SK-MEL-5 (cell line): ENCODE data around the gene TUB. TPM values are rescaled to one million over a fixed set of nuclear protein-coding genes. Genes with fewer than 3 reads are reported as not detected.
A peak's percentile ranks its signal among the peaks of the same experiment; 100 is the strongest.

Source experiments
- DNase-seq: peaks from one replicate; pipeline ENCODE4 v3.0.0-alpha.2; 2016; ENCODE audit warnings: low read depth, low spot score
- in situ Hi-C: cut with HindIII; loops from 2 replicates; pipeline ENCODE4 v1.10.0; 2016; ENCODE audit warnings: low sequenced_read_pairs, high pct_unique_total_duplicates, low pct_unique_long_range_greater_than_20kb
- total RNA-seq: library from RNA; depleted of rRNA; stranded (reverse); fragments of >200 nt; shearing (Covaris generic); gene quantifications from 2 replicates; pipeline ENCODE4 v1.2.3, GENCODE V29; 2014

The TUB gene
- total RNA-seq, 1 experiment from 2014 or later, result 10.4 TPM

DNA sequence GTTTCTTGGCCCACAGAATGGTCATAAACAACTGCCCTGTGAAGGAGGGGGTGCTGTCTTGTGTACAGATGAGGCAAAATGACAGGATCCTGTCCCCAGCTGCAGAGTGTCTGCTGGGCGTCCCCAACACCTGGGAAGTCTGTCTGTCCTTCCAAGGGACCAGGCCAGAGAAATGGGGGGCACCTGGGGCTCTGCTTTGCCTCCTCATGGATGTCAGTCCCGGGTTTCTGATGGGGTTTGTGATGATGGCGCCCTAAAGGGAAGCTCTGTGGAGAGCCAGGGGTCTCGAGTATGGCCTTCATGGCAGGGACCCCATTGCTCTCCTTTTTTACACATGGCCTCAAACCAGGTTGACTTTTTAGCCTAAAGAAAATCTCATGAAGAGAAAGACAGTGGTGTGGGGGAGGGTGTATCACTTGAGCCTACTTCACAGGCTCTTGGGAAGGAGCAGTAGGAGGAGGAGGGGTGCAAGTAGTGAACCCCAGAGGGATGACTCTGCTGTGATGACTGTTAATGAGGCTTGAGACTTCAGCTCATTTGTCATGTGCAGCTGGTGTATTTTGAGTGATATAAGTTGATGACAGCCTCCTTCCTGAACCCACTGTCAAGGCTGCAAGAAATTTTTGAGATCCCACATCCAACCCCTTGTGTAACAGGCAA lies 40.6 kb upstream of the TUB start:
- in situ Hi-C loops, result no loop called here
- no peak for DNase-seq

DNA sequence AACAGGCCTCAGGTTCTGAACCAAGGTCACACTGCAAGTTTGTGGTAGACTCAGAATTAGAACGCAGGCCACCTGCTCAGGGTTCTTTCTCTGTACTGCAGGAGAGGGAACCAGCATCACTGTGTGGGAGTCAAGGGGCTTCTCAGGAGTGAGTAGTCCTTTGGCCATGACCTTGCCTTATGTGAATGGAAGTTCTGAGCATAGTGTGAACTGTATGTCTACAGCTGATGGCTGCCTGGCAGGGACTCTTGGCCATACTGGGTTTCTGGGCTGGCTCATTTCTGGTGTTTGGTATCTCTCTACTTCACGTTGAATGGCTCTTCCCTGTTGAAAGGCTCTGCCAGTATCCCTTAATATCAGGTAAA lies 40.1 kb upstream of the TUB start:
- in situ Hi-C loops, result no loop called here
- DNase-seq, result no peak

- in situ Hi-C loops, result no loop called here
- DNase-seq, result no peak
Measured at GRCh38 chr11:8041576-8041975, 39.4 kb upstream of the TUB start.

DNA sequence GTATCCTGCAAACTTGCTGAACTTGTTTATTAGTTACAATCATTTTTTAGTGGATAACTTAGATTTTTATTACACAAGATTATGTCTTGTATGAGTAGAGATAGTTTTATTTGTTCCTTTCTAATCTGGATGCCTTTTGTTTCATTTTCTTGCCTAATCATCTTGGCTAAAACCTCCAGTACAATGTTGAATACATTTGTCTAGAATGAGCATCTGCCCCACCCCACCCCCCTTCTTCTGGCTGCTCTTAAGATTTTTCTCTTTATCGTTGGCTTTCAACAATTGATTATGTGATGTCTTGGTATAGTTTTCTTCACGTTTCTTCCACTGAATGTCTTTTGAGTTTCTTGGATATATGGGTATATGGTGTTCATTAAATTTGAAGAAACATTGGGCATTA lies 37.3 kb upstream of the TUB start:
- no peak for DNase-seq
- in situ Hi-C loops, result no loop called here

DNA sequence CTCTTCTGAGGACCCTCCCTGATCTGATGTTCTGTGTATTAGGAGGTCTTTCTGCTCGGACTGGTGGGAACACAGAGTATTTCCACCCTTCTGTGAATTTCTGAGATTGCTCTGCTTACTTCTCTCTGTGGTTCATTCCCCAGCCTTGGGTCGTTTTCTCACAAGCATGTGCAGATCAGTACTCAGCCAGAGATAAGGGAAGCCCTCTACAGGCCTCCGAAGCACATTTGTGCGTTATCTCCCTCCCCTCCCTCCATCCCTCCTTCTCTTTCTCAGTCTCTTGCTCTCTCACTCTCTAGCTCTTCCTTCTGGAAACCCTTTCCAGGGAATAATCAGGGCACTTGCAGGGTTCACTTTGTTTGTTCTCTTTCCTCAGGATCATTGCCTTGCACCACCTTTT lies 35.2 kb upstream of the TUB start:
- no peak for DNase-seq
- in situ Hi-C loops, result no loop called here

- in situ Hi-C loops, result no loop called here
- DNase-seq, result no peak
Measured at GRCh38 chr11:8047382-8047781, 33.6 kb upstream of the TUB start.

DNA sequence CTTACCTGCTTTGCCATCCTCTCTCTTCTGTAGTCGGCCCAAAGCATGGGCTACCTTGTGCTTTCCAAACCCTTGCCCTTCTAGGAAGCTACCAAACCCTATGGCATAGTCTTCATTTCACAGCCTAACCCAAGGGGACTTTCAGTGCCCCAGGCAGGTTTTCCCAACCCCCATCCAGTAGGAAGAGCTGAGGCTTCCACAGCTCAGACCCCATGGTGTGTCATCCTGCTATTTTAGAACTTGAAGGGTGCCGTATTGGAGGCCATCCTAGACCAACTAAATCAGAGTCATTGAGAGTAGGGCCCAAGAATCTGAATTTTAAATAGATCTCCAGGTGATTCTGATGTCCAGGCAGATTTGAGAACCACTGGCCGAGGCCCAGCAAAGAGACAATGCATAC lies 31.9 kb upstream of the TUB start:
- in situ Hi-C loops, result no loop called here

GRCh38 chr11:8055091-8055835 lies 25.7 kb upstream of the TUB start:
- in situ Hi-C loops, result no loop called here
- DNase-seq, result peak; percentile 20

More for the DNA sequence above, 31.9 kb upstream of the TUB start:
- DNase-seq, result no peak

DNA sequence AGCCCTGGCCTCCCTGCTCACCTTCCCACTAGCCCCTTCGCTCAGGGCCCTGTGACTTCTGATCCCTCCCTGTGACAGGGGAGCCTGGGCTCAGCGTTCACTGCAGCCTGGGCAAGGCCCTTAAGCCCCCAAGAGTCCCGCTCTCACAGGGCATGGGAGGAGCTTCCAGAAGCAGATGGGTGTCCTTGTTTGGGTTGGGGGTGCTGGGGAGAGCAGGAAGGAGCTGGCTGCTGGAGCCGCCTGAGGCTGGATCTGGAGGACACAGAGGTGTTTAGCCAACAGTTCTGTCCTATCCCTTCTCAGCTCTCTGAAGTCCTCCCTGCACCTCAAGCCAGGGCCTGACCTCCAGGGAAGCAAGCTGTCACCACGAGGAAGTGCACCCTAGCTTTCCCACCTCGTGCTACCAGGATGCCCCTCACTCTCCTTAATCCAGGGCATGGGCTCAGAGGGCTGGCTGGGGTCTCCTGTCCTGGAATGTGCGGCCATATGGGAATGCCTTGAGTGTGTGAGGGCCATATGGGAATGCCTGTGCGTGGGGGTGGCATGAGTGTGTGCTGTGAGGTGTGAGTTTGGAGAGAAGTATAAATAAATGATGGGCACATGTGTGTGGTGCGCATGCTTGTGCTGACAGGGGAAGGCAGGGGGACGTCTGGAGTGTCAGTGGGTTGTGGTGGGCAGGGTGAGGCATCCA lies 25.0 kb upstream of the TUB start:
- in situ Hi-C loops, result no loop called here
- no peak for DNase-seq

DNA sequence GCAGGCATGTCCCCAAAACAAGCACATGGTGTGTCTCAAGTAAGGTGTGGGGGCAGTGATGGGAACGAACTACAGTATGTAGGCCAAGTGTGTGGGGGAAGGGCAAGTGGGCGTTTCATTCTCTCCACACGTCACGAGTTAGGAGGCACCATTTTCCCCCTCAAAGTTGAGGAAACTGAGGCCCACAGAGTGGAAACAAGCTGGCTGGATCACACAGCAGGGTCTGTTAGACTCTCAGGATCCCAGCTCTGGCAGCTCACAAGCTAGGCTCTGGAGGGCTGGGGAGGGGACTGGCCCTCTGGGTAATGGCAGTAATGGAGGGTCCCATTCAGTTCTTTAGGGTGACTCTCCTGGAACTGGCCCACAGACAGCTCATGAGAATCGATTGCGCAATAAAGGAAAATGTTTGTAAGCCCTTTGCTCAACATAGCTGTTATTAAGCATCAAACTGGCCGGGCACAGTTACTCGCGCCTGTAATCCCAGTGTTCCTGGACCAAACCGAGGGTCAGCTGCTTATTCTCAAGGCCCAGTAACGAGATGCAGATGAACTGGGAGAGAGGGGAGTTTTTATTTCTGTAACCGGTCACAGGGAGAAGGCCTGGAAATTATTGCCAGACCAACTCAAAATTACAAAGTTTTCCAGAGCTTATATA lies 24.1 kb upstream of the TUB start:
- no peak for DNase-seq
- in situ Hi-C loops, result no loop called here

DNA sequence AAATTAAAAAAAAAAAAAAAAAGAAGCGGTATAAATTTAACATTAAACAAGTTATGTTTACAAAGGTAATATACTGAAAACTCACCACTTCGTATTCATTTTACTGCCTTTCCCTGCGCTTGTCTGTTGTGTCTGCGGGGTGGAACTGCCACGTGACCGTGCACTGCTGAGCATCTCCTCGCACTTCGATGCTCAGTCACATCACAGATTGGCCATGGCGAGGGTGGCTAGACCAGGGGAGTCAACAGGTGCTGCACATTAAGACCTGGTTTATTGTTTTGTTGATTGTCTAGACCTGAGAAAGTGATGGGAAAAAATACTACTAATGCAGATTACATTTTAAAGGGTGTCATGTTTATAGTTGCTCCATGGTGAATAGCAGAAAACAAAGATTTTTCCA lies 22.8 kb upstream of the TUB start:
- in situ Hi-C loops, result no loop called here

GRCh38 chr11:8059030-8059429 lies 22.0 kb upstream of the TUB start:
- DNase-seq, result no peak
- in situ Hi-C loops, result no loop called here

More for the DNA sequence above, 22.8 kb upstream of the TUB start:
- no peak for DNase-seq

DNA sequence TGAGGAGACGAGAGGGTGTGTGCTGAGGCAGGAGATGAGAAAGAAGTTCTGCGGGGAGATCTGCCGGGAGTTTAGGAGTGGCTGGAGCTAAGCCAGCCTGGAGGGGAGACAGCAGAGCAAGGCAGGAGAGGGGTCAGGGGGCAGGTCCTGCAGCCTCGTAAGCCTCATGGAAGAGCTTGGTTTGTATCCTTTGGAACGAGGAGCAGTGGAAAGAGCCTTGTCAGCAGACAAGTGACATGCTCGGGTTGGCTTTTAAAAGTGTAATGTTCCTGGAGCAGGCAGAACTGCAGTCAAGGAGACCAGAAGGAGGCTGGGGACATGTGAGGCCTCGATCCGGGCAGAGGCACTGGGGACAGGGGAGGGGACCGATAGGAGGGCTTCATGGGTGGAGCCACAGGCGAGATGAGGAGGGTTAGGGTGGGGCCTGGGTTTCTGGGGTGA lies 21.4 kb upstream of the TUB start:
- DNase-seq, result no peak
- in situ Hi-C loops, result no loop called here

- DNase-seq, result no peak
- in situ Hi-C loops, result no loop called here
Measured at GRCh38 chr11:8060146-8060719, 20.8 kb upstream of the TUB start.

- DNase-seq, result no peak
- in situ Hi-C loops, result no loop called here
Measured at GRCh38 chr11:8060801-8061554, 20.0 kb upstream of the TUB start.

GRCh38 chr11:8061555-8062428 lies 19.2 kb upstream of the TUB start:
- in situ Hi-C loops, result no loop called here

More at GRCh38 chr11:8061555-8062428, 19.2 kb upstream of the TUB start:
- no peak for DNase-seq
